ENCODE results near the gene SOX5.
"Not testable (repeated sequence)": the region's sequence is repeated elsewhere in the genome, so short reads cannot be mapped to it uniquely, and the experiment has no call there.

The SOX5 gene

DNA sequence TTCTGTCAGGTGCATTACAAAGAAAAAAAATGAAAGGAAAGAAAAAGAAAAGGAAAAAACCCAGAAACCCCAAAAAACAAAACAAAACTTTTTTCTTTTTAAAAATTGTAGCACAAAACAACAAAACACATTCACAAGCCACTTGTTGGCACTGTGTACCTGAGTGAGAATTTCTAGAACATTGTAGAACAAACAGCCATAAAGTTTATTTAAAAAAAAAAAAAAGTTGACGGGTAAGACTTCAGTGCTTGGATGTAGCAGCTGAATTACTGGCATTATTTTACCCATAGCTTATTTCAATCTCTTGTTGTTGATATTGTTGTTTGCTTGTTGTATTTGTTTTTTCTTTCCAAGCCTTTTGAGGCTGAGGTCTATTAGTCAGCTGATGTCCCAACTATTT is 415.8 kb downstream of the SOX5 start:
- DNase-seq: no peak

DNA sequence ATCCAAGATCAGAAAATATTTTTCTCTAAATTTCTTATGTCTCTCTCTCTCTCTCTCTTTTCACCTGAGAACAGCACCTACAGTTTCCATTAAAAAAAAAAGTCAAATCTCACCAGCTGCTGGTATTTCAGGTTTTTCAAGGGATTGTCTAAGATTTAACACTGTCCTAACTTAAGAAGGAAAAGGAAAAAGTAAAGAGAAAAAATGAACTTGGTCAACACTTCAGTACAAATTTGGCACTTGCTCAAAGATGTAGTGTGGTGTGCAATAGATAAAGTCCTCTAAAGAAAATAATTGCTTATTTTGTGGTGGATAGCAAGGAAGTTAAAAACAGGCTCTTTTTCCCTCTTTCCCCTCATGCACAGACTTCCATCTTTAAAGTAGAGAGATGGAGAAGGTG is 416.2 kb downstream of the SOX5 start:
- DNase-seq: no peak

DNA sequence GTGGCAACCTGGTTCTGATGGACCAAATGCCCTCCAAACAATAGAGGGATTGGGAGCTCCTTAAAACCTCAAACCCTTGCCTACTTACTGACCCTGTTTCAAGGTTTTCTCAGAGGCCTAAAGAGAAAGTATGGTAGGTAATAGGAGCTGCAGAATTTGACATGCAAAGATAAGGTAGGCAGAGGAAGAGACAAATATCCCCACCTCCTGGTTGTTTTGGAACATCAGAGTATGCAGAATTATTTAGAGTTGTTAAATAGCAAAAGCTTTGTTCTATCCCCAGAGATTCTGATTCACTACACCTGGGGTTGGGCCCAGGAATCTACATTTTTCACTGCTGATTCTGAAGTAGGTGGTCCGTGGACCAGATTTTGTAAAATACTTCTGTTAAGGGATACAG is 421.2 kb downstream of the SOX5 start:
- DNase-seq: no peak

DNA sequence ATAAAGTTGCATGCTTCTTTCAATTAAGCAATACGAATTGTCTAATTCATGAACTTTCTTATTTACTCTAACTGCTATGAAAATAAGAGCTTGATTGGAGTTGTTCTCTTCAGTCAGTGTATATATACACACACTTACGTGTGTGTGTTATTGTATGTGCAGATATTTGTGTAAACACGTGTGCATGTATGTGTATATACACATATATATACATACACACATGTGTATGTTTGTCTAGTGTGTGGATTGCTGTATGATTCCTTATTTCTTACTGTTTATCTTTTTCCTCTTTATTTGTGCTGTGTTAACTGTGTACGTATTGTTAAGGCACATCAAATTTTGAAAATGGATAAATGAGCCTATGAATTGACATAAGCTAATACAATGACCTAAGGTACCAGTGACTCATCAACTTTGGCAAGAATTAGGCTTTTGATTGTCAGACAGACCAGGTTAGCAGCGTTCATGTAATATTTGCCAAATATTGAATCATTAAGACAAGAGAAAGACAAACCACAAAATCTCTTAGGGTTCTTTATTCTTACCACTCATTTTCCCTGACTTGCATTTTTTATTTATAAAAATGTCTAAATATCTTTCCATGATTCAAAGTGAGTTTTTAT is 423.9 kb downstream of the SOX5 start:
- DNase-seq: no peak

DNA sequence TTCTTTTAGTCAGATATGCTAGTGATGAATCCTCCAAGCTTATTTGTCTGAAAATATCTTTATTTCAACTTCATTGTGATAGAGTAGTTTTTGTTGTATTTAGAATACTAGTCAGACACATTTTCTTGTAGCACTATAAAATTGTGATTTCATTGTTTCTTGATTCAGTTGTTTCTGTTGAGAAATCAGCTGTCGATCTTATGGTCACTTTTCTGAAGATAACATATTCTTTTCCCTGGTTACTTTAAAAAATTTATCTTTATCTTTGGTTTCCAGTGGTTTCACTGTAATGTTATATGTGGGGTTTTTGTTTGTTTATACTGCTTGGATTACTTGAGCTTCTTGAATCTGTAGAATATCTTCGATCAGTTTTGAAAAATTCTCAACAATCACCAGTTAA is 426.1 kb downstream of the SOX5 start:
- no peak for DNase-seq

DNA sequence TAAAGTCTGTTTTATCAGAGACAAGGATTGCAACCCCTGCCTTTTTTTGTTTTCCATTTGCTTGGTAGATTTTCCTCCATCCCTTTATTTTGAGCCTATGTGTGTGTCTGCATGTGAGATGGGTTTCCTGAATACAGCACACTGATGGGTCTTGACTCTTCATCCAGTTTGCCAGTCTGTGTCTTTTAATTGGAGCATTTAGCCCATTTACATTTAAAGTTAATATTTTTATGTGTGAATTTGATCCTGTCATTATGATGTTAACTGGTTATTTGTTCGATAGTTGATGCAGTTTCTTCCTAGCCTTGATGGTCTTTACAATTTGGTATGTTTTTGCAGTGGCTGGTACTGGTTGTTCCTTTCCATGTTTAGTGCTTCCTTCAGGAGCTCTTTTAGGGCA is 430.0 kb downstream of the SOX5 start:
- not testable (repeated sequence) for DNase-seq

DNA sequence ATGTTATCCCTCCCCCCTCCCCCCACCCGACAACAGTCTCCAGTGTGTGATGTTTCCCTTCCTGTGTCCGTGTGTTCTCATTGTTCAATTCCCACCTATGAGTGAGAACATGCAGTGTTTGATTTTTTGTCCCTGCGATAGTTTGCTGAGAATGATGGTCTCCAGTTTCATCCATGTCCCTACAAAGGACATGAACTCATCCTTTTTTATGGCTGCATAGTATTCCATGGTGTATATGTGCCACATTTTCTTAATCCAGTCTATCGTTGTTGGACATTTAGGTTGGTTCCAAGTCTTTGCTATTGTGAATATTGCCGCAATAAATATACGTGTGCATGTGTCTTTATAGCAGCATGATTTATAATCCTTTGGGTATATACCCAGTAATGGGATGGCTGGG is 433.7 kb downstream of the SOX5 start:
- DNase-seq: not testable (repeated sequence)

DNA sequence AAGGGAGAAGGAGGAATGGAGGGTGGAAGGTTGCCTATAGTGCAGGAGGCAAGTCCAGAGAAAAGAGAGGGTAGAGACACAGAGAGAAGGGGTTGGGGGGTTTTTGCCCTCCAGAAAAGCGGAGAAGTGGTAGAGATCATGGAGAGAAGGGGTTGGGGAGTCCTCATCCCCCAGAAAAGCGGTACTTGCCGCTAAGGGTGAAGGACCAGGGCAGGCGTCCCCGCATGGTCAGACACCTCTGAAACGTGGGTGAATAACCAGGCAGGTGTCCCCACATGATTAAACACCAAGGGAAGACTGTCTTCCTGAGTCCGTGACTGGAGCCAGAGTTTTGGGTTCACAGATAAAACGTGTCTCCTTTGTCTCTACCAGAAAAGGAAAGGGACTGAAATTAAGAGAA is 439.0 kb downstream of the SOX5 start:
- no peak for DNase-seq

DNA sequence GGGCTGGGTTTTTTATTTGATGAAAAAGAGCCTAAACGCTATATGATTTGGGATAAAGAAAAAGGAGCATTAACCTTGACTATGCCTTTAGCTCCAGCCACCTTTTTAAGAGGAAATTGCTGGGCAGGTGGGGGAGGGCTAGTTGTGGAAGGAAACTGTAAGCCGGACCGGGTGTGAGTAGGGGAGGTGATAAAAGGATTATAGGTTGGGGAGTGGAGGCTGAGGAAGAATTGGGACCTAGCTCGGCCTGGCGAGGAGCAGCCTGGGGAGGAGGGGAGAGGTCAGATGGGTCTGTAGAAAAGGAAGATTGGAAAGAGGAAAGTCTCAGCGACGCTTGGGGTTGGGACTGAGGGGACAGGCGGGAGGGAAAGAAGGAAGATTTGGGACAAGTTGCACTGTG is 439.6 kb downstream of the SOX5 start:
- DNase-seq: not testable (repeated sequence)

DNA sequence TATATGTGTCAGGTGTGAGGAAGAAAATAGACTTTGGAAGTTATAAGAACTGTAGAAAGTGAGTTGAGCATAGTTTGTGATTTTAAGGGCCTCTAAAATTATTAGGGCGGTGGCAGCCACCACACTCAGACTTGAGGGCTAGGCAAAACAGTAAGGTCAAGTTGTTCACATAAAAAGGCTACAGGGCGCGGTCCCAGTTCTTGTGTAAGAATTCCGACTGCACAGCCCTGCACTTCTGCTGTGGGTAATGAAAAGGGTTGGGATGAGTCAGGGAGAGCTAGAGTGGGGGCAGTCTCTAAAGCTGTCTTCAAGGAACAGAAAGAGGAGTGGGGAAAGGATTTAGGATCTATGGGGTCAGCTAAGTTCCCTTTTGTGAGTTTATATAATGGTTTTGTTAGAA is 441.7 kb downstream of the SOX5 start:
- not testable (repeated sequence) for DNase-seq

DNA sequence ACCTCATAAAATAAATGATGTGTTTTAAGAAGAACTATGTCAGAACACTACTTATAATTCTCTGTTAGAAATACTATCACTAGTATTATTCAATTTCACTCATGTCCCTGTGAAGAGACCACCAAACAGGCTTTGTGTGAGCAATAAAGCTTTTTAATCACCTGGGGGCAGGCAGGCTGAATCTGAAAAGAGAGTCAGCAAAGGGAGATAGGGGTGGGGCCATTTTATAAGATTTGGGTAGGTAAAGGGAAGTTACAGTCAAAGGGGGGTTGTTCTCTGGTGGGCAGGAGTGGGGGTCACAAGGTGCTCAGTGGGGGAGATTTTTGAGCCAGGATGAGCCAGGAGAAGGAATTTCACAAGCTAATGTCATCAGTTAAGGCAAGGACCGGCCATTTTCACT is 443.7 kb downstream of the SOX5 start:
- not testable (repeated sequence) for DNase-seq

DNA sequence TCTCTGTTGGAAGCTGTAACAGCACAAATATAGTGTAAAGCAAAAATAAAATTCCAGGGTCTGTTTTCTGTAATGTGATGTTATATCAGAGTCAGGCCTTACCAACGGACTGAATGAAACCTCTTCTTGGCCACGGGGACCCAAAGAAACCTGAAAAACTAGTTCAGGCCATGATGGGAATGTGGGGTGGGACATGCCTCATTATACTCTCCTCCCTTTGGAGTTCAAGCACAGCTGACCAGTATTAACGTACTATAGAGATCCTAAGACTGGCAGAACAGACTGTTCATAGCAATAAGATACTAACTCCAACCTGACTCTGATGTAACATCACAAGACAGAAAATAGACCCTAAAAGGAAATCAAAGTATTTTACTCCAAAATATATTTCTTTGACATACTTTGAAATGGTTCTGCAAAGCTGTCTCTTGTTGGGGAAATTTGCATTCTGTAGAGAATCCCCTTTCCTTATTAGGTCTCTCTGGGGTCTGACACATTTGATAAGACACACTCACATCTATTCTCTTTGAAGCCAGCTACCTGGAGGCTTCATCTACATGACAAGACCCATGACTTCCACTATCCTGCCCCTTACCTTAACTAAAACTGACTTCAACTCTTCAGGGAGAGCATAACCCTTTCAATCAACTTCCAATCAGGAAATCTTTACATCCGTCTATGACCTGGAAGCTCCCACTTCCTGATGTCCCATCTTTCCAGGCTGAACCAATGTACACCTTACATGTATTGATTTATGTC is 444.6 kb downstream of the SOX5 start:
- DNase-seq: no peak

DNA sequence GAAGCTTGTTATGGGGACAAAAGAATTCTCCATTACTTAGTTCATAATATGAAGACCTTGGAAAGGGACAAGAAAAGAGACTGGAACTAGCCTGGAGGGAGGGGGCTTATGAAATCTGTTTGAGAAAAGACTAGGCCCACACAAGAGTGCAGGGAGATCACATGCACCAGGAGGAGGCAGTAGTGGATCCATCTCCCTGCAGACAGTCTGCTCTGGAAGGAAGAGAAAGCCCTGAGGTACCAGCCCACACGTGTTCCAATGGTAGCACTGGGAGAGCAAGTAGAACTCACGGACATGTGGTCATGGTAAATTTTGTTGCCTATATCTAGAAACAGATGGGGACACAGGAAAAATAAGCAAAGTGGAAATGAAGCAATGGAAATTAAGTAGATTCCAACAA is 445.4 kb downstream of the SOX5 start:
- DNase-seq: no peak

DNA sequence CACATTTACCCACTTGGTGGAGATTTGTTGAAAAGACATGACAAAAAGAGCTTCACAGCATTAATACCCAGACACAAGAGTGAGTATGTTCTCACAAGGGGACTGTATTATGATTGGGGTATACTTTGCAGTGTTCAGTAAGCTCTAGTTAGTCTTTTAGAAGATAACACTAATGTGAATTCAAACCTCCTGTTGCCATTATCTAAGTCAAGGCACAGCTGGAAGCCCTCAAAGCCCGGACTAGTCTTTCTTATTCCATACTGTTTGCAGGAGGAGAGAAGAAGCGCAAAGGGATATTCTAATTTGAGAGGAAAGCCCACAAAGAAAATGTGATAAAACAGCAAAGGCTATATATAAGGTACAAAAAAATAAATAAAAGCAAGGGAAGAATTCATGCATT is 445.9 kb downstream of the SOX5 start:
- DNase-seq: no peak

DNA sequence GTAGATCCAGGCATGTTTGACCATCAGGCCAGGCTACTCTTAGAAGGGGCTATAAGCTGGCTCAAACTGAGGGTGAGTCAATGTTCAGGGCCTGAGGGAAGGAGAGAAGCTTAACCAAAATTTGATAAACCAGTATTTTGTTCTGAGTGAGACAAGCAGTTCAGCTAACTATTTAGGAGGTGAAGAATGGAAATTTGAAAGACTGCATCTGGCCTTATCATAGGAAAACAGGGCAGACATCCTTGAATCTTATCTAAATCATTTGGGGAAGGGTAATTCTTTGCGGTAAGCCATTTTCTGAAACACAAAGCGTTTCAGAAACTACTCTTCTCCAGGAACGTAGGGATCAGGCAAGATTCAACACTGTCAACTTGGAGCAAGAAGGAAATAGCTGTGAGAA is 447.2 kb downstream of the SOX5 start:
- no peak for DNase-seq

DNA sequence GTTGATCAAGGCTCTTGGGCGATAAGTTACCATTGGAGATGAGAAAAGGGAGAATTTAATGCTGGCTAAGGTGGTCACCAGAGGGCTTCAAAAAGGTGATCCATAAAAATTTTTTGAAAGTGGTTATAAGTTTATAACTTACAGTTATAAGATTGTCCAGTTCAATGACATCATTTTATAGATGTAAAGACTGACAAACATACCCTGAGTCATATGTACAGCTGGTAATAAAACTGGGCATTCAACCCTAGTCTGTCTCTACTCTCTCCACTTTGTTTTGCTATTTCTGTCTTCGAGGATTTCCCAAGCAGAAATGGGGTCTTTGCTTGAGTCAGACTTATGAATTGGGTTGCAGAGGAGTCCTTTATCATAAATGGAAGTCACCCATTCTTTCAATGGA is 454.0 kb downstream of the SOX5 start:
- no peak for DNase-seq

DNA sequence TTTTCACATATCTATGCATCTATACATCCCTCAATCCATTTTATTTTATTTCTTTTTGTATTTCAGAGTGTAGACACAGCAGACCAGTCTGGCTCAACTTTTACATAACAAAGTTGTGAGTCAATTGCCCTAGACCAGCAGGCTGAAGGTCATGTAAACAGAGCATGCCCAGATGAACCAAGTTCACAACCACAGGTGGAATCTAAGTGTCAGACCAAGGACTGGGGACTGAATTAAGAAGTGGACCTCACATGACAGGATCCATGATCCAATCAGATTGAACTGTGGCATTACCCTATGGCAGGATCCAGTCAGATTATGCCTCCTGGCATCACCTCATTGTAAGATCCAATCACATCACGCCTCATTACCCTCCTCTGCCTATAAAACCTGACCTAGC is 455.8 kb downstream of the SOX5 start:
- DNase-seq: no peak

DNA sequence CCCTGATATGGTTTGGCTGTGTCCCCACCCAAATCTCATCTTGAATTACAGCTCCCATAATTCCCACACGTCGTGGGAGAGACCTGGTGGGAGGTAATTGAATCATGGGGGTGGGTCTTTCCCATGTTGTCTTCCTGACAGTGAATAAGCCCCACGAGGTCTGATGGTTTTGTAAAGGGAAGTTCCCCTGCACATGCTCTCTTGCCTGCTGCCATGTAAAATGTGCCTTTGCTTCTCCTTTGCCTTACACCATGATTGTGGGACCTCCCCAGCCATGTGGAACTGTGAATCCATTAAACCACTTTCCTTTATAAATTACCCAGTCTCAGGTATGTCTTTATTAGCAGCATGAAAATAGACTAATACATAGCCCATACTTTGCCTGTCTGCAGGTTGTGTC is 458.4 kb downstream of the SOX5 start:
- DNase-seq: not testable (repeated sequence)

DNA sequence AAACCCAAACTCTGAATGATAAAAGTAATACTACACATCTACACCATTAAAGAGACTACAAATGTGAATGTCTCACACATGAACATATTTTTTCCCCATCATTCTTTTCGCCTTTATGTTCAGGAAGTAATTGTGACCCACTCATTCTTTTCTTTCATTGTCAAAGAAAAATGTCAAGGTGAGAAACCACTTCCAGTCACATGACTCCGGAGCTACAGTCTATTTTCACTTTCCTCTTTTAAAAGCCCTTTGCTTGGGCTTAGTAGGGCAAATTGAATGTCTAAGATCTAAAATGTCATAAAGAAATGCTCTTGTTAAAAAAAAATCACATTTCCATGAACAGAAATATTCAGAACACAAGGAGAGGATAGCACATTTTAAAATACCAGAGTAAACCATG is 461.3 kb downstream of the SOX5 start:
- no peak for DNase-seq

DNA sequence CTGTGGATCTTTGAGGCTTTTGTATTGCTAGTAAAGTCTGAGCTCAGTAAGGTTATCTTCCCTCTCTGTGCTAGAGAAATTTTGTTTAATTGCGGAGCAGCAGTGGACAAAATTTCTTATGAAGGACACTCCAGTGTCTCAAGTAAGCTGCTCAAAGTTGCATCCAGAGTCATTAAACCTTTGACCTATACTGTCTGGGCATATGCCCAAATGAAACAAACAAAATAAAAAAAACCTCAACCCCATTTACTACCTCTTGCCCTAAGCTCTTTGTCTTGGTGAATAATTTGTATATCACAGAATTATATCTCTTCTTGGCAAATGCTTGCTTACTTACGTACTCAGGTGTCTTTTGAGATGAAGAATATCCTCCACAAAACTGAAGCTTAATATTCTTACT is 465.2 kb downstream of the SOX5 start:
- no peak for DNase-seq

DNA sequence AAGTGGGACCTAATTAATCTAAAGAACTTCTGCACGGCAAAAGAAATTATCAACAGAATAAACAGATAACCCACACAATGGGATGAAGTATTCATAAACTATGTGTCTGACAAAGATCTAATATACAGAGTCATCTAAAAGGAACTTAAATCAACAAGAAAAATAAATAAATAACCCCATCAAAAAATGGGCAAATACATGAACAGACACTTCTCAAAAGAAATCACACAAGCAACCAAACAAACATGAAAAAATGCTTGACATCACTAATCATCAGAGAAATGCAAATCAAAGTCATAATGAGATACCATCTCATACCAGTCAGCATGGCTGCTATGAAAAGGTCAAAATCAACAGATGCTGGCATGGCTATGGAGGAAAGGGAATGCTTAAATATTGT is 466.9 kb downstream of the SOX5 start:
- no peak for DNase-seq

Measured in NCI-H1092 (cell line).